Dermis blood vessel endothelial cell (primary cell): Measurements from ENCODE around the gene RASSF8. TPM values are rescaled to one million over a fixed set of nuclear protein-coding genes. Genes with fewer than 3 reads are reported as not detected.

ENCODE experiments used
- DNase-seq: peaks from one replicate; pipeline ENCODE4 v3.0.0; 2010
- total RNA-seq: library from RNA; depleted of rRNA; stranded (reverse); fragments of >200 nt; gene quantifications from 2 replicates; pipeline ENCODE4 v1.2.3, GENCODE V29; 2014

RASSF8 gene
- total RNA-seq, 1 donor from 2014 or later = 84.7 TPM

DNA sequence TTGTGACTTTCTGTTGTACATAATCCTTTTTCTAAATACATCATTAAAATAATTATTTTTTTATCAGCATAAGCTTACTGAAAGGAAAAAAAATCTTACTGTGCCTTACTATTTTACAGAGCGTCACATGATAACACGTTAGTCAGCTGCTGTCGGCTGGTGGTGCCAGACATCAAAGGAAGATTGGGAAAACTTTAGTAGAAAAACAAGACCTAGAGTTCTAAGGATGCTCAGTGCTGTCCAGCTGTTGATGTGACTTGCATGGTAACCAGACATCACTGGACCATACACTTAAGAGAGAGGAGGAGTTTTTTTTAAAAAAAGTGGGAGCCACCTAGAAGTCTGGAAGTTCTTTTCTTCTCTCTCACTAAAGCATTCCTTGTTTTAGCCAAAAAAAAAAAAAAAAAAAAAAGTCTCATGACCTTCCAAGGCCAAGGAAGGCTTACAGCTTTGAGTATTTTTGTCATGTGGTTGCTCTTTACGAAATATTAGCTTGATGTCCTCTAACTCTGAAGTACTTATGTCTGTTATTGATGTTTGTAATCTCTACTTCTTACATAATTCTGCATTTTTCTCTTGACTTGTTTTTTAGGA is 4.5 kb downstream of the RASSF8 start:
- DNase-seq = peak; percentile 42

DNA sequence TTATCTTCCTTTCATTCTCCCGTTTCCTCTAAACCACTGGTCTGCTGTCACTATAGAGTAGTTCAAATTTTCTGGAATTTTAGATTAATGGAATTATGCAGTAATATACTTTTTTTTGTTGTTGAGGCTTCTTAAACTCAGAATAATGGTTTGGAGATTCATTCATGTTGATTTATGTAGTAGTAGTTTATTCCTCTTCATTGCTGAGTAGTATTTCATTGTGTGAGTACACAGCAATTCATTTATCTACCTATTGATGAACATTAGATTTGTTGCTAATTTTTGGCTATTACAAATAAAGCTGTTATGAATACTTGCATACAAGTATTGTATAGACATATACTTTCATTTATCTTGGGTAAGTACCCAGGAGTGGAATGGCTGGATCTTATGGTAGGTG is 7.2 kb downstream of the RASSF8 start:
- no peak for DNase-seq

DNA sequence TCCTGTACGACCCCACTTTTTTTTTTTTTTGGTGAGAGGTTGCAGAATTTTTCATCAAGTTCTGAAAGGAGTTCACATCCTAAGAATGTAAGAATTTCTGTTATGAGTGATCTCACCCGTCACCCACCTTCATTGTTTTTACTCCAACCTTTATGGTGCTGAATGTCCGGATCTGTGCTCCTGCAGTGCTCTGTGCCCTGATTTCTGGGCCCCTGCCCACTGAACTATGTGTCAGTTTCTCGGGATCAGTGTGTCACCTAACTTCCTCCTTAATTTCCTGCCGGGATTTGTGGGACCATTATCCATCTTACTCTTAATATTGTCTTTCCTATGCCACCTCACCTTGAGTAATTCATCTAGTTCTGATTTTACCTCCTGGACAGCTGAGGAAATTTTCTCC is 11.6 kb downstream of the RASSF8 start:
- peak; percentile 79 for DNase-seq

DNA sequence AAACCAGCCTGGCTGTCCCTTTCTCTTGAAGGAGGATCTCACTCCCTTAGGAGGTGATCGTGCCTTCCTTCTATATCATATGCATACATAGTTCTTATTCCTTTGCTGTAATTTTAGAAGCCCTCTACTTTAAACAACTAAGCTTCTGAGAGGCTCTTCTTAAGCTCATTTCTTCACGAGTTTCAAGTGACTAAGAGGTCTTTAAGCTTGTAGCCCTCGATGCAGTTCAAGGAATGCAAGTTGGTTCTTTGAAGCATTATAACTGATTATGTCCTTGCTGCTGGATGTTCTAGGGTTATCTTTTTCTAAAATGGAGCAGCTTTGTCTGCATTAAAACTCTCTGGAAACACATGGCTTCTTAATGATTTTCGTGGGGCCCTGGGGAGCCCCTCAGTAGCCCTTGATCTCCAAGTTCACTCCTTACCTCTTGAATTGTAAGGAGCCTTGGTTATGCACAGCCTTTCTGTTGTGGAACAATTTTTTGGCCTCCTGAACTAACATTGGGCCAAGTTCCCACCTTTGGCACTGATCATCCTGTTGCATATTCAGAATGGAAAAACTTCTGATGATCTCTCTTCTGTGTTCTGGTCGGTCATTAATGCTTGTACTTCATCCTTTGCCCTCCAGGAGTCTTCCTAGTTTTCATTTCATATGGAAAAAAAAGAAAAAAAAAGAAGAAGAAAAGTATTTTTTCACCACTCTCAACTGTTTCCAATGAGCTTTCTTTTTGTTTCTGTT is 12.6 kb downstream of the RASSF8 start:
- peak; percentile 54 for DNase-seq

DNA sequence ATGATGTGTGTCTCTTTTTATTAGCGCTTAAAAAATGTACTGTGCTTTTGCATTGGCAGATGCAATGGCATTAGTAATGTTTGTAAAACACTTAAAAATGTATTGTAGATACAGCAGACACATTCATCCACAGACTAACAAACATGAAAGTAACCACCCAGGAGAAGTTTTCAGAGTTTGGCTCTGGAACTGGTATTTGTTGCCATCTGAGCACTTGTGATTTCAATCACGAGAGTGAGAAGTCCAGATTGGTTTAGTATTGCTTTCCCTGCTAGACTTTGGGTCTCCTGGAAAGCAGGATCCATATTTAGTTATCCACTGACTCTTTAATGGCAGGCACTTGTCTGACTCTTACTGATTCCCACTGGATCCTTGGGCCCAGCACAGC is 13.2 kb downstream of the RASSF8 start:
- no peak for DNase-seq

DNA sequence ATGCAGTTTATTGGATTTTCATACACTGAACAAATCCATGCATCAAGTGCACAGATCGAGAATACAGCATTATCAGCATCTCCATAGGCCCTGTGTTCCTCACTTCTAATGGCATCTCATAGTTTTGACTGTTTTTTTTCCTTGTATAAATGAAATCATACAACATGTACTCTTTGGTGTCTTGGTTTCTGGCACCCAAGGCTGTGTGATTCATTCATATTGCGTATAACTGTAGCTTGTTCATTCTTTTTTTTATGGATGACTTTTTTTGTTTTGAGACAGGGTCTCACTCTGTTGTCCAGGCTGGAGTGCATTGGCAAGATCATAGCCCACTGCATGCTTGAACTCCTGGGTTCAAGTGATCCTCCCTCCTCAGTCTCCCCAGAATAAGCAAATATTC is 14.3 kb downstream of the RASSF8 start:
- no peak for DNase-seq

DNA sequence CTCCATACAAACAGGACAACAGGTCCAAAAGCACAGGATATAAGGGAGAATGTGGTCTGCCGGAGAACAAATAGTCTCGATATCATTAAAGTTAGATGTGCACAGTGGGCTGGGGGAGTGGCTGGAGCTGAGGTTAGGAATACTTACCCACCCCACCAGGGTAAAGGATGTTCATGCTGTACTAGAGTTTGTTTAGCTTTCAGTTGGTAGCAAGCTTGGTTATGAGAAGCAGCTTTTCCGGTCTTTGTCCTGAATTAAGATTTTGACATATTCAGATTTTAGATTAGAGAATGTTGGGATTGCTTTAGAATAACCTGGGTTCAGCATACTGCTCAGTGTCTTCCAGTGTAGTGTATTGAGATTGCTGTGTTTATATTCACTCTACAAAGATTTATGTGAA is 16.7 kb downstream of the RASSF8 start:
- DNase-seq = peak; percentile 53

DNA sequence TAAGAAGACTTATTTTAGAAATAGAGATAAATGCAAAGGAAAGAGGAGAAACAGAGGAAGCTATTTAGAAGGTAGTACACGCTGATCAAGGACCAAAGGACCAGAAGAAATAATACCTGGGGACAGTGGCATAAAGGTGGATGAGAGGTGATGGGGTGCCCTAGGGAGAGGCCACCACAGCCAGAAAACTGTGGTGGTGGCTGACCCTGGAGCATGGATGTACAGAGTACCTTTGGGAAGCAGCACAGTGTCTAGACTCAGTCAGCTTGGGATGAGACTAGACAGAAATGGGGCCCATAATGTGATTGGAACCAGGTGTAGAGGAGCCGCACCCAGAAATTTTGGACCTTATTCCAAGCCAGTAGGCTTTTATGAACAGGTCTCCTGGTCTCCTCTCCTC is 17.2 kb downstream of the RASSF8 start:
- no peak for DNase-seq

DNA sequence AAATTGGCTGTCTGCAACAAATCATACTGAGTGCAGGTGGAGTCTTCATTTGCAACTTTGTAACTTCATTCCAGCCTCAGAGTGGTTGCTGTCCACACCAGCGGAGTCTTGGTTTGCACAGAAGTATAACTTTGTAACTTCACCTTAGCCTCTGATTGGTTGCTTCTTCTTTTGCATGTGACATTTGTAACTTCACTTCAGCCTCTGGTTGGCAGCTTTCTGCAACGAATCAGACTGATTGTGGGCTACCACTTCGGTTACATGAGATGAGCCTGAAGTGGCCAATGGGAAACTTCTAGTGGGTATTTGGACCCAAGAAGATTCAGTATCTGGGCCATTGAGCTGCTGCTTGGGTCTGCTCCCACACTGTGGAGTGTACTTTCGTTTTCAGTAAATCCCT is 17.8 kb downstream of the RASSF8 start:
- DNase-seq = no peak

DNA sequence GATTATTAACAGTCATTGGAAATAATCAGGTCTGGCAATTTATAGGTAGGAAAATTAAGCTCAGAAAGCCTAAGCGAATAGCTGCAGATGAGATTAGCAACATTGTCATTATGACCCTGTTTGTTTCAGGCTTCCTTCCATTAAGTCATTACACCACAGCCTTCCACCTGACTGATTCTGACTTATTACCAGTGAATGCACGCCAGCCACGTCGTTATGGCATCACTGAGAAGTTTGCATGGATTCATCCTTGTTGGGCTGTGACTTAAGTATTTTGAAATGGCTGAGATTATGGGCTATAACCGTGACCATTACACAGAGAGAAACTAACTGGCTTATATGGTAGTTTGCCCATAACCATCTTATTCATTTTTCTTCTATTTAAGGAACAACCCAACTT is 18.6 kb downstream of the RASSF8 start:
- DNase-seq = peak; percentile 50

DNA sequence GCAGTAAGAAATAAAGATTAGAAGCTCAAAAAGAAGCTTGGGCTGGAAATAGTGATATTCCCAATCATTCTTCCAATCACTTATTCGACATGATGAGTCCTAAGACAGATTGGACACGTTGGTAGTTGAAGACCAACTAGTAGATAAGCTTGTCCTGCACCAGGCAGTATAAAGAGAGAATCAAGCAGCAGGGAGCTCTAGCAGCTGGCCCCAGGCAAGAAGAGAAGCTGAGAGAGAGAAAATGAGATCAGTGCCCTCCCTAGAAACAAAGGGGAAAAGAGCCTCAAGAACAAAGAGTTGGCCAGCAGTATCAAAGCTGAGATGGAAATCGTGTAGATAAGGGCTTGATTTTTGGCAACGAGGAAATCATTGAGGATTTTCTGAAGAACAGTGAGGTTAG is 20.6 kb downstream of the RASSF8 start:
- peak; percentile 37 for DNase-seq

DNA sequence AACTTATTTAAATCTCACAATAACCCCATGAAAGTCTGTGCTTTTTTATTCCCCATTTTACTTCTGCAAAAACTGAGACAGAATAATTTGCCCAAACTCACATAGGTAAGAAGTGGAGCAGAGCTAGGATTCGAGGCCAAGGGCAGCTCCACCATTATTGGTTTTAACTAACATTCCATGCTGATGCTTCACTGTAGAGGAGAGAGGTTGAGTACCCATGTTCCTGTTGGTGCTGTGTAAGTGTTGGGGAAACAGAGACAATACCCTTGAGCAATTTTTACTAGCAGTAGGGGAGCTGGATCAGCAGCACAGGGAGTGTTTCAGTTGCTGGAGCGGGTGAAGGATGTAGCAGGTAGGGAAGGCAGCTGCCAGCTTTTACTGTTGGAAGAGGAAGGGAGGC is 21.1 kb downstream of the RASSF8 start:
- no peak for DNase-seq

DNA sequence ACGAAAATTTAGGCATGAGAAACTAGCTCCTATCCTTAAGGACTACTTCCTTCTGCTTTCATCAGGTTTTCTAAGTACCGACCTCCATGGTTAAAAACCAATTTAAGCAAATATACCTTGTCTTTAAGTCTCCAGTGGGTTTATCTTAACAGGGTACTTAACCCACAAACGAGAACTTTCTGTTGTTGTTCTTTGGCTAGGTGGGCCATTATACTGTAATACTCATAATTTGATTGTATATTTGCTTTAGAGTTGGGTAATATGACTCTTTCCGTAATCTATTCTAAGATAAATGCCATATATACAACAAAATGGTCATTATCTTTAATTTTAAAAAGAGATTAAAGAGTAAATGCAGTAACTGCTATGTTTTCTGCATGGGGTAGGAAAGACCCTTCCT is 21.6 kb downstream of the RASSF8 start:
- no peak for DNase-seq

DNA sequence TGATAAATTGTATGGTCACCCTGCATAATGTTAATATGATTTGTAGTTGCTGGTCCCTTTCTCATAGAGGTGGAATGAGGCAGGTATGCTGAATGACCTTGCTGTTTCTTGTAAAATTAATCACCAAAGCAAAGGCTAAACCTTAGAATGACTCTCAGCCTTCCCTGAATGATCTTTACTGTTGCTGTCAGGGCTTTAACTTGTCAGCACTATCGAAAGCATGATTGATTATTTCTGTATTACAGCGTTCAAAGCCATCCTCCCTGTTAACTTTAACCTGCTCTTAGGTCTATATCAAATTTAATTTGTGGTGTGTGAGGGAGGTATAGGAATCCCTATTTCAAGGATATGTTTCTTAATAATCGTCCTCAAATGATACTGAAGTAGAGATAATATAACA is 23.1 kb downstream of the RASSF8 start:
- DNase-seq = no peak

DNA sequence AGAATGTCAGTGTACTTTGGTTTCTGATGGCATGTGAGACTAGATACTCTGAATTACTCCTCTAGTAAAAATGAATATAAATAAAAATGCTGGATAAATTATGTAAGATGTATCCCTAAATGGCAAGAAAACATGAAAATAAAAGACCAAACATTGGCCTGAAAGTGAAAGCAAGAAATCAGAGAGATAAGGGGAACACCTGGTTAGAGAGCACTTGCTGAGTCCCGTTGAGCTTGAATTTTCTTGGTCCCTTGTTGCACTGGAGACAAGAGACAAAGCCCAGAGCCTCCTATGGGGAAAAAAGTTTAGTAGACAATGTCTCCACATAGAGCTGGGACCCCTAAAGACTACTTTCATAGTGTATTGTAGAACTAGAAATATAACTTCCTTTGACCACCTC is 23.9 kb downstream of the RASSF8 start:
- DNase-seq = no peak

DNA sequence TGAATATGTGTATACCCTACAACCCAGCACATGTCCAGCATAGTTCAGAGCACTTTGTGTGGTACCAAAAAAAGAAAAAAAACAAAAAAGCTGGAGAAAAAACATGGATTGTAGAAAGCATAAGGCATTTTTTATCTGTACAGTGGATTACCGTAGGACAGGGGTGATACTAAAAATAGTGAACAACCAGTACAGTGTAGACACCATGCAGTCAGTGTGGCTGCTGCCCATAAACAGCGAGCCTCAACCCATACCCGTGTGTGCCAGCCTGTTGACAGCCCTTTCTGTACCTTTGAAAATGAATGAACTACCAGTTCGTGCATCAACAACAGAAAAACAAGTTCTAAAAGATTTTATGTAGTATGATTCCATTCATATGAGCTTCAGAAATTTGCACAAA is 25.1 kb downstream of the RASSF8 start:
- DNase-seq = no peak

DNA sequence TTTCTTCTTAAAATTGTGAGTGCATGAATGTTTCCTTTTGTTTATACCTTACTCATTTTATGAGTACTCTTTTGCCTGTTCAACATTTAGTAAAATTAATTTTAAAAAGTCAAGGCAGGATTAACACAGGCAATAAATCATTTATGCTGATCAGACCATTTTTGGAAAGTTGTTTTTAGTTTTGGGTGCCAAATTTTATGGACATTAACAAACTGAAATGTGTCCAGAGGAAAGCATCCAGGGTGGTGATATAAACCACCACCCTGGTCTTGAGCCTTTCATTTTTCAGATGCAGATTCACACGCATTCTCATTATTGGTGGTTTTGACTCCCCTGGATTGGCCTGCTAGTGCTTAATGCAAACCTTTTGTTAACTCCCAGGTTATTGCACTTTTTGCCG is 26.3 kb downstream of the RASSF8 start:
- no peak for DNase-seq

DNA sequence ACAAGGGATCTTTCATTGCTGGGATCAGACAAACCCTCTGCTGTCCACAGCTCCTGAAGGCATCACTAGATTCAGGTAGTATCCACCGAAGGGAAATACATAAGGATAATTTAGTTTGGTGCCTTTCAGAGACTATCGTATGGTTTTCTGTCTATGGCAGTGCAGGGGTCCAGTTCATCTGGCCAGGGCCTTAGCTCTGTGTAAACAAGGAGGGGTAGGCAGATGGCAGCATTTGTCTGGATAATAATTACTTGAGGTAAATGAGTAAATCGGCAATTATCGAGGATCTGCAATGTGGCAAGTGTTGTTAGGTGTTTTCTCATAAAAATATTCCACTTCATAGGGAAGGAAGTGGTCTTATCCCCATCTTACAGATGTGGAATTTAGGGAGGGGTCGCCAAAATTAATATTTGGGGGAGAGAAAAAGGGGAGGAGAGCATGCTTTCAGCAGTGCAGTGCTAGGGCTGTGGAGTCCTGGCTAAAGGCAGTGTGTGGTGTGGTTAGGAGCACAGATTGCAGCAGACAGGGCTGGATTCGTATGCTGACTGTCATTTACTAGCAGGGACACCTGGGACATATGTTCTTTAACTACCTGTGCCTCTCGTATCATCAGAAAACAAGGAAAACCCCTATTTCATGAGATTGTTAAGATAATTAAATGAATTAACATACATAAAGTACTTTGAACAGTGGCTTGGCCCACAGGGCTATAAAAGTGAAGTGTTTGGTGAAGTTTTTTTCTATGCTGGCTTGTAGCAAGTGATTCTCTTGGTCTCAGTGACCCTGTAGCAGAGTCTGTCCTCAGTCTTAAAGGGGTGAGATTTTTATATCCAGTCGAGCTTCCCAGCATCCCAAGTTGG is 27.1 kb downstream of the RASSF8 start:
- no peak for DNase-seq

DNA sequence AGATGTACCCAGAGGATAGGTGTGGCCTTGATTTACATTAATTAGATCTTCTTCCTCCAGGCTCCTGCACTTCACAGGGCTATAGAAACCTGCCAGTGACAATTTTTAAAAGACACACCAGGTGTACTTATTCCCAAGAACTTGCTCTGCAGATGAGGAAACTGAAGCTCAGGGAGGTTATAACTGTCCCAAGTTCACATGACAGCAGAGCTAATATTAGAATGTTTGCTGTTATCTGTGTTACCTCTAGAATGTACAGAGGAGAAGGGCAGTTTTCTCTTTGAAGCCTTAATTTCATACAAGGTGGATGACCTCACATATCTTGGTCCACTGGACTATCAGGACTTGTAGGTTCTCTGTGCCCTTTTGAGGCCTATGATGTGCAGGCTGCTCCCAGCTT is 27.7 kb downstream of the RASSF8 start:
- no peak for DNase-seq

DNA sequence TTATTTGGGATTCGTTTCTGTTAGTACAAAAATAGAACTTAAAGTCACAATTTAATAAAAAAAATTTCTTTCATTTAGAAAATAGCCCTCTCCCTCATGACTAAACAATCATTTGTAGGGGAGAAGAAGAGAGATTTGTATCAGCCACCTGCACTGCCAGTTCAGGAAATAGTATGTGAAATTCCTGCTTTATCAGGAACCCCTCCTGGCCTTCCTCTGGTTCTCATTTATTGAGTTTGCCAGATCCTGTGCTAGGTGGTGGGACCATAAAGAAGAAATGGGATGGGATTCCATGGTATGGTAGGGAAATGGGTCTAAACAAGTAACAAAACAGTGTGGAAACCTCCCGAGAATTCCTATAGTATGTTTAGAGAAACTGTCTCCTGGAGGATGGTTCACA is 30.0 kb downstream of the RASSF8 start:
- peak; percentile 81 for DNase-seq

DNA sequence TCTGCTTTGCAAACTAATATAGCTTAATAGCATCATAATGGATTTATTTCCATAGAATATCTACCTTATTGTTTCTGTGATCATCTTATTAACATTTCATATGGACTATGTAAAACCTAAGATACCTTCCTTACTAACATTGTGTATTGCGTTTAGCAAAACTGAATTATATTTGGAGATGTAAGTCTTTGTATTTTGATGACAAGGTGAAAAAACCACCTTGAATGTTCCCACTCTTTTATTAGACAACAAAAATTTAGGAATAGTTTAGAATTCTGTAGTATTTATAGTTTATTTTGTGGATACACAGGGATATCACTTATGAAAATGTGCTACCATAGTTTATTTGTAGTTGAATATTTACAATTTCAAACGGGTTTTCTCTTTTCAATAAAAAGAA is 32.0 kb downstream of the RASSF8 start:
- no peak for DNase-seq

DNA sequence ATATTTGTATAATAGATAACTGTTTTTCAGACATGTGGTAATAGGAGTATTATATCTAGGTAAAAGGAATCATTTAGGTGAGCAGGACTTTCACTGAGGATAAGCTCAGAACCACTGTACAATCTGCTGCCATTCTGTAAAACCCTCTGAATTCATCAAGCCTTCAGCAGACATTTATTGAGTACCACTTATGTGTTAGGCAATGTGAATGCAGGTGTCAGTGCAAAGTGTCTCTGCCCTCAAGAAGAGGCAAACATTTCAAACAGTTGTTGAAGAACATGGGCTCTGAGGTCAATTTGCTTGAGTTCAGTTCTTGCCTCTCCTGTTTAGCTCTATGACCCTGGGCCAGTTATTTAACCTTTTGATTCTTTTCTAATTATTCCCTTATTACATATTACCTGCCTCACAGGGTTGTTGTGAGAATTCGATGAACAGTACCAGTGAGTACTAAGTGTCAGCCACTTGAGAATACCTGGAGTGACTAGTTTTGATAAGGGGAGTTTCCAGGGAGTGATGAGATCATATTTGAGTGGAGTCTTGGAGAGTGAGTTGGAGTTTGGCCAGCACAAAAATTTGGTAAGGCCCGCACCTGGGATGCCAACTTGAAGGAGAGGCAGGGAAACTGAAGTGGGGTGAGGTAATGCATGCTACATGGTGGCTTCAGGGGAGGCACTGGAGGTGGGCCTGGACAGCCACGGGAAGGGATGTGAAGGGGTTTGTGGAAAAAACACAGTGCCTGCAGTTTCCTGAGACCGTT is 33.7 kb downstream of the RASSF8 start:
- DNase-seq = no peak
